ENCODE measurements around the gene RGS6.

The RGS6 gene

GRCh38 chr14:71947947-71948500 lies 15.8 kb downstream of the RGS6 start:
- no peak for DNase-seq (ENCODE audit: low spot score)

GRCh38 chr14:71952381-71953363 lies 20.4 kb downstream of the RGS6 start:
- DNase-seq (ENCODE audit: low spot score): no peak

GRCh38 chr14:71956920-71957563 lies 24.8 kb downstream of the RGS6 start:
- no peak for DNase-seq (ENCODE audit: low spot score)

- no peak for DNase-seq (ENCODE audit: low spot score)
Measured at GRCh38 chr14:71959055-71959454, 26.8 kb downstream of the RGS6 start.

GRCh38 chr14:71960494-71961353 lies 28.5 kb downstream of the RGS6 start:
- no peak for DNase-seq (ENCODE audit: low spot score)

- DNase-seq (ENCODE audit: low spot score): no peak
Measured at GRCh38 chr14:71961972-71962371, 29.7 kb downstream of the RGS6 start.

- DNase-seq (ENCODE audit: low spot score): no peak
Measured at GRCh38 chr14:71964716-71965115, 32.5 kb downstream of the RGS6 start.

- no peak for DNase-seq (ENCODE audit: low spot score)
Measured at GRCh38 chr14:71966528-71966927, 34.3 kb downstream of the RGS6 start.

GRCh38 chr14:71967704-71968103 lies 35.5 kb downstream of the RGS6 start:
- DNase-seq (ENCODE audit: low spot score): no peak

- DNase-seq (ENCODE audit: low spot score): no peak
Measured at GRCh38 chr14:71970272-71970671, 38.0 kb downstream of the RGS6 start.

- no peak for DNase-seq (ENCODE audit: low spot score)
Measured at GRCh38 chr14:71985538-71986189, 53.4 kb downstream of the RGS6 start.

- no peak for DNase-seq (ENCODE audit: low spot score)
Measured at GRCh38 chr14:71988476-71988875, 56.2 kb downstream of the RGS6 start.

GRCh38 chr14:71988939-71989338 lies 56.7 kb downstream of the RGS6 start:
- no peak for DNase-seq (ENCODE audit: low spot score)

- DNase-seq (ENCODE audit: low spot score): no peak
Measured at GRCh38 chr14:71994416-71994815, 62.2 kb downstream of the RGS6 start.

GRCh38 chr14:71995741-71996140 lies 63.5 kb downstream of the RGS6 start:
- DNase-seq (ENCODE audit: low spot score): no peak

- no peak for DNase-seq (ENCODE audit: low spot score)
Measured at GRCh38 chr14:71996610-71997009, 64.4 kb downstream of the RGS6 start.

- DNase-seq (ENCODE audit: low spot score): no peak
Measured at GRCh38 chr14:72000907-72001306, 68.7 kb downstream of the RGS6 start.

GRCh38 chr14:72002731-72003130 lies 70.5 kb downstream of the RGS6 start:
- no peak for DNase-seq (ENCODE audit: low spot score)

GRCh38 chr14:72008666-72009065 lies 76.4 kb downstream of the RGS6 start:
- DNase-seq (ENCODE audit: low spot score): no peak

GRCh38 chr14:72010474-72010873 lies 78.2 kb downstream of the RGS6 start:
- DNase-seq (ENCODE audit: low spot score): no peak

- DNase-seq (ENCODE audit: low spot score): no peak
Measured at GRCh38 chr14:72013721-72014345, 81.6 kb downstream of the RGS6 start.
